ENCODE data around the gene LRRC7. TPM values are rescaled to one million over a fixed set of nuclear protein-coding genes. Genes with fewer than 3 reads are reported as not detected.

The LRRC7 gene
- total and polyA plus RNA-seq, 2 of the 8 experiments (the other 6 are each of a cell fraction or from before 2014, with no cell fraction given): 0.03 to 0.17 TPM

DNA sequence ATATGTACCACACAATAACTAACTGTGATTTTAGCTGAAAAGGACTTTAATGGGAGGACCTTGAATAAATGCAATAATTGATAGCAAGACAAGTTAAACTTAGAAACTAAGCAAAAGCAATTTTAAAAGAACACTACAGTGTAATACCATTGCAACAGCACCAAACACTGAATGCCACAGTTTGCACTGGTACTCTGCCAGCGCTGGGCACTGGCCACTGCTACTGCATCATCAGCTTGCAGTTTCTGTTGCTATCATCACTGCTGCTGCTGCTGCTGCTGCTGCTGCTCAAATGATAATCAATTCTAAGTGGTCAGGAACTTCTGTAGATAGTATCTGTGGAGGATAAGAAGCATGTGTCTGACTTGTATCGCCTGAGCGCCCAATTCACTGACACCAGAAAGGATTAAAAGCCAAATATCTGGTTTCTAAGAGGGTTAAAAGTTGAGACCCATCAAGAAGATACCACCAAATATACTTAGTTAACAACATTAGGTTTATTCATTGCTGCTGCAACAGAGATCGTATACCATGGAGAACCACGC, 330.8 kb downstream of the LRRC7 start (continued):
- no peak for TF ChIP-seq JUN (IDR thresholded peaks at IDR 0.05; ENCODE audit: low read depth, low read length)
- TF ChIP-seq ZNF274 (IDR thresholded peaks at IDR 0.05; ENCODE audit: borderline replicate concordance, extremely low read depth, low read length): no peak
- TF ChIP-seq ASH2L (IDR thresholded peaks at IDR 0.05; ENCODE audit: low read length): no peak
- TF ChIP-seq HDAC2 (IDR thresholded peaks at IDR 0.05; ENCODE audit: borderline replicate concordance in 1 of 2, low read depth in 2 of 2, low read length in 2 of 2): no peak
- no peak for TF ChIP-seq FOSL1 (IDR thresholded peaks at IDR 0.05; ENCODE audit: insufficient read depth, low read depth, low read length)
- TF ChIP-seq RNF2 (IDR thresholded peaks at IDR 0.05; ENCODE audit: borderline replicate concordance, low read depth, low read length, missing control alignments, poor library complexity, severe bottlenecking): no peak
